Measurements from ENCODE around the gene HOXB4. TPM values are rescaled to one million over a fixed set of nuclear protein-coding genes. Genes with fewer than 3 reads are reported as not detected.
"Not testable (repeated sequence)": the region's sequence is repeated elsewhere in the genome, so short reads cannot be mapped to it uniquely, and the experiment has no call there.

Gene HOXB4
- polyA plus RNA-seq, 1 donor from 2014 or later = 0.14 TPM

DNA sequence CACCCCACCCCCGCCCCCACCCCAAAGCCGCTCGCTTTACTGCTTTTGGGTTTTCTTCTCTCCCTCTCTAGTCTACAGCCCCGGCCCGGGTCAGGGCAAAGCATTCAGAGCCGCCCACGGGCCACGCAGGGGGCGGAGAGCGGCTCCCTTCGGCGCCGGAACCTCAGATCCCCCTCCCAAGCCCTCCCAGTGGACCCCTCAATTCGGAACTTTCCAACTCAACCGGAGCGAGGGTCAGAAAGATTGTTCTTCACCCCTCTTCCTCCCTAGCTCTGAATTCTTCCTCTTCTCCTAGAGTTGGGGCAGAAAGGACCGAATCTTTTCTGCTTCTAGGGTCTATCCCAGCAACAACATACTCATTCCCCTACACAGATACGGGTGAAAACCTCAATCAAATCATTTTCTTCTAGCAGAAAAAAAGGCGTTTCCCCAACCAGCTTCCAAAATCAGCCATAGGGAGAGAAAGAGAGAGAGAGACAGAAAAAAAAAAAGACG lies 34.2 kb downstream of the HOXB4 start:
- H3K4me1 Mint-ChIP-seq = peaks cover 11 to 15% (median 12%) of the 10 kb centered on the region in 3 donors
- H3K36me3 Mint-ChIP-seq = no peaks in the 10 kb centered on the region
- no peaks in the 10 kb centered on the region for H3K9me3 Mint-ChIP-seq
- H3K4me3 Mint-ChIP-seq = peak overlapping the region; percentile 69 to 91 (median 80)
- peak overlapping the region in 2 of 3 donors; percentile 8 to 94 for H3K27ac Mint-ChIP-seq
- peaks cover 54% of the 10 kb centered on the region for H3K27me3 Mint-ChIP-seq

- Mint-ChIP-seq H3K9me3 (no peaks in the 10 kb centered on the region), H3K36me3 (no peaks in the 10 kb centered on the region), H3K27me3 (peaks cover 54% of the 10 kb centered on the region), H3K4me3 (peak overlapping the region; percentile 78 to 94 (median 86)), H3K4me1 (peaks cover 11 to 15% (median 12%) of the 10 kb centered on the region in 3 donors), H3K27ac (peak overlapping the region; percentile 88 to 94 (median 89))
These were observed 34.9 kb downstream of the HOXB4 start for GRCh38 chr17:48543107-48543853.

GRCh38 chr17:48542698-48543106 lies 35.4 kb downstream of the HOXB4 start:
- Mint-ChIP-seq H3K9me3 (no peaks in the 10 kb centered on the region), H3K36me3 (no peaks in the 10 kb centered on the region), H3K27me3 (peaks cover 54% of the 10 kb centered on the region), H3K27ac (peak overlapping the region in 2 of 3 donors; percentile 88 to 89), H3K4me1 (peaks cover 10 to 15% (median 12%) of the 10 kb centered on the region in 3 donors), H3K4me3 (peak overlapping the region; percentile 78 to 94 (median 86))

DNA sequence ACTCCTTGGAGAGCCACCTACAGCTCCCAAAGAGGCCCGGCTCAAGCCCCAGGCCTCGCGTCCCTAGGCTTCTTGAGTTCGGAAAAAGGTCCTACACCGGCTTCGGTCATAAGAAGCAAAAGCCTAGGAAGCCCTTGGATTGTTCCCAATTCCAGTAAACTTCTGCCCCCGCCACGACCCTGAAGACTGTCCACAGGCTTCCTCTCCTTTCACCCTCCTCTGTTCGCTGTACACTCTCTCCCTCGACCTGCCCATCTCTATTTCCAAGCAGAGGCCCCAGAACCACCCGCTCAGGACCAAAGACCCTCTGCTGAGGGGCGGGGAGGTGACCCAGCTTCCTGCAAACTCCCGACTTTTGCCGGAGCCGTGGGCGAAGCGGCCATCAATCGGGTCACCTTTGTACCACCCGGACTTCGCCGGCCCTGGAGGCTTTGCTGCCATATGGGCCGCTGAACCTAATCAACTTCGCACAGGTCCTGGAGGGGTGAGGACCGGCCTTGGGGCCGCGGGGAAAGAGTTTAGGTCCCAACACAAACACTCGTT lies 36.0 kb downstream of the HOXB4 start:
- Mint-ChIP-seq H3K9me3 (no peaks in the 10 kb centered on the region), H3K27me3 (peaks cover 53% of the 10 kb centered on the region), H3K4me3 (peak overlapping the region; percentile 70 to 91 (median 86)), H3K27ac (peak overlapping the region in 2 of 3 donors; percentile 73 to 89), H3K4me1 (peaks cover 9 to 15% (median 12%) of the 10 kb centered on the region in 3 donors), H3K36me3 (no peaks in the 10 kb centered on the region)

GRCh38 chr17:48541577-48542113 lies 36.5 kb downstream of the HOXB4 start:
- Mint-ChIP-seq H3K4me3 (peak overlapping the region; percentile 70 to 91 (median 86)), H3K36me3 (no peaks in the 10 kb centered on the region), H3K9me3 (no peaks in the 10 kb centered on the region), H3K27me3 (peaks cover 54% of the 10 kb centered on the region), H3K4me1 (peaks cover 9 to 15% (median 12%) of the 10 kb centered on the region in 3 donors), H3K27ac (peak overlapping the region in 1 of 3 donors; percentile 84)

DNA sequence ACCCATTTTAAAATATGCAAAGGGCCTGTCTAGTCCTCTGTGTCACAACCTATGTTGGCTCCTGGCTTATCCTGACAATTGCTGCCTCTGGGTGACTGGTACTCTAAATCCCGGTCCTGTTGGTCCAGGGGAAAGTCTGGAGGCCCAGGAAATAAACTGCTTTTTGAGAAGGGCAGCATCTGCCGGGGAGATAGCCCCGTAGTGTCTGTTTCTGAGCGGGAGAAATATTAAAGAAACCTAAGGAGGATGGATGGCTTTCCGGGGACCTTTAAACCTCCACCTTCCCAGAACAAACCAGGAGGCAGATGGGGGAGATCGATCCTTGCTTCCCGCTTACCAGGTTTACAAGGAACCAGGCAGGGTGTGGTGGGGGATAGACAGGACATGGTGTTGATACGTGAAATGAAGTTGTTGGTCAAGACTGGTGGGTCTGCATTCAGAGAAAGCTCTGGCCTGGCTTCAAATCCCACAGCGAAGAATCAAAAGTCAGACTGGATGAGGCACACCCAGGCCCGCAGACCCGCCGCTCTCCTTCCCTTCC lies 37.0 kb downstream of the HOXB4 start:
- H3K27me3 Mint-ChIP-seq = peaks cover 53% of the 10 kb centered on the region

DNA sequence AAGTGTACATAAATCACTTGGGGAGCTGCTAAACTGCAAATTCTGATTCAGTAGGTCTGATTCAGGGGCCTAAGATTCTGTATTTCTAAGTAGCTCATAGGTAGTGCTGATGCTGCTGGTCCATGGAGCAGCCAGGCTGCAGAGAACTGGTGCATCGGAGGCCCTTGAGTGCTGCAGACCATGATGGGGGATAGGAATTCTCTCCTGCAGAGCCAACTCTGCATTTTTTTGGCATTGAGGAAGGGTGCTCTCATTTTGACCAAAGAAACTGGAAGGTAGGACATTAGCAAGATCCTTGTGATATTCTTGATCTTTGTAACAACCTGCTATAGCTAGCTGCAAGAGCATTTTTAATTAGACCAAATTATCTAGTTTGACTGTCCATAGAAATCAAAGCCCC lies 37.9 kb downstream of the HOXB4 start:
- no peak overlapping the region for H3K27ac Mint-ChIP-seq
- no peaks in the 10 kb centered on the region for H3K9me3 Mint-ChIP-seq
- H3K36me3 Mint-ChIP-seq = no peaks in the 10 kb centered on the region

More for the DNA sequence above, 37.0 kb downstream of the HOXB4 start:
- peak overlapping the region; percentile 70 to 91 (median 82) for H3K4me3 Mint-ChIP-seq
- no peaks in the 10 kb centered on the region for H3K36me3 Mint-ChIP-seq
- peak overlapping the region in 1 of 3 donors; percentile 84 for H3K27ac Mint-ChIP-seq
- H3K9me3 Mint-ChIP-seq = no peaks in the 10 kb centered on the region
- peaks cover 9 to 15% (median 12%) of the 10 kb centered on the region in 3 donors for H3K4me1 Mint-ChIP-seq

GRCh38 chr17:48539177-48539576 lies 39.0 kb downstream of the HOXB4 start:
- no peak overlapping the region for H3K27ac Mint-ChIP-seq
- H3K36me3 Mint-ChIP-seq = no peaks in the 10 kb centered on the region
- no peak overlapping the region for H3K4me3 Mint-ChIP-seq
- H3K27me3 Mint-ChIP-seq = peaks cover 40% of the 10 kb centered on the region
- peaks cover 7 to 14% (median 12%) of the 10 kb centered on the region in 3 donors for H3K4me1 Mint-ChIP-seq
- H3K9me3 Mint-ChIP-seq = no peaks in the 10 kb centered on the region

More for the DNA sequence above, 37.9 kb downstream of the HOXB4 start:
- H3K27me3 Mint-ChIP-seq = peaks cover 45% of the 10 kb centered on the region
- no peak overlapping the region for H3K4me3 Mint-ChIP-seq
- peaks cover 9 to 15% (median 12%) of the 10 kb centered on the region in 3 donors for H3K4me1 Mint-ChIP-seq

DNA sequence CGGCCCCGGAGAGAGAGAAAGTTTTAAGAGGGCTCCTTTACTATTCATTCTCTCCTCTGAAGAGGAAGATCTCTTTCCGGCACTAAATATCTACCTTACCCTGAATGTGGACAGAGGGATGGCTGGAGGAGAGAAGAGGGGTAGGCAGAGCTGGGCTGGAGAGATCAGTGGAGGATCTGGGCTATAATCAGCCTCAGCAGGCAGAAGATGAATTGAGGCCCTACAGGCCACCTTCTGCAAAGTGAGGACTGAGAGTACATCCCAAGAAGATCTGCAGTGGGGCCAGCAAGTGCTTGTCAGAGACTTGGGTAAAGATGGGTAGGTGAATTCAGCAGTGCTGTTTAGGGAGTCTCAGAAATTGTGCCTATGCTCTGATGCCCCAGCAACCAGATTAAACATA lies 40.8 kb downstream of the HOXB4 start:
- Mint-ChIP-seq H3K36me3 (no peaks in the 10 kb centered on the region), H3K27ac (no peak overlapping the region), H3K4me1 (peaks cover 0 to 5% (median 3%) of the 10 kb centered on the region in 3 donors), H3K4me3 (no peak overlapping the region), H3K27me3 (peaks cover 32% of the 10 kb centered on the region), H3K9me3 (no peaks in the 10 kb centered on the region)

- H3K27me3 Mint-ChIP-seq = peaks cover 21% of the 10 kb centered on the region
These were observed 42.2 kb downstream of the HOXB4 start for GRCh38 chr17:48535793-48536559.

DNA sequence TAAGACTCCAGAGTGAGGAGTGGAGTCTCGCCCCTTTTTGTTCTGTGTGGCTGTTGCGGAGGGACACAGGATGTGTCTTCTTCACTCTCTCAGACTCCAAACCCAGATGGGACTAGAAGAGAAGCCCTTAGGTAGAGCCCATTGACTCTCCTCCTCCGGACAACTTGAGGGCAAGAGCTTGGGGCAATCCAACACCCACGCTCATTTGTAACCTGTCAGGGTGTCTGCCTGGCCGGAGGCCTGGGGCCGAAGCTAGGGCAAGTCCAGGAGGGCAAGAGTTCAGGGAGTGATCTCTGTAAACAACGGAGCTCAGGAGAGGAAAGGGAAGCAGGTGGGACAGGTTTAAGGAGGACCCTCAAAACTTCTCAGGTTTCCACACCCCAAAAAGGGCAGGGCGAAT lies 45.9 kb downstream of the HOXB4 start:
- Mint-ChIP-seq H3K27me3 (peaks cover 22% of the 10 kb centered on the region), H3K27ac (no peak overlapping the region), H3K4me3 (no peak overlapping the region), H3K36me3 (no peaks in the 10 kb centered on the region), H3K4me1 (peaks cover 0 to 2% (median 0%) of the 10 kb centered on the region in 3 donors), H3K9me3 (no peaks in the 10 kb centered on the region)

More at GRCh38 chr17:48535793-48536559, 42.2 kb downstream of the HOXB4 start:
- not testable (repeated sequence) for H3K4me1 Mint-ChIP-seq, H3K27ac Mint-ChIP-seq, H3K36me3 Mint-ChIP-seq, H3K4me3 Mint-ChIP-seq, H3K9me3 Mint-ChIP-seq

DNA sequence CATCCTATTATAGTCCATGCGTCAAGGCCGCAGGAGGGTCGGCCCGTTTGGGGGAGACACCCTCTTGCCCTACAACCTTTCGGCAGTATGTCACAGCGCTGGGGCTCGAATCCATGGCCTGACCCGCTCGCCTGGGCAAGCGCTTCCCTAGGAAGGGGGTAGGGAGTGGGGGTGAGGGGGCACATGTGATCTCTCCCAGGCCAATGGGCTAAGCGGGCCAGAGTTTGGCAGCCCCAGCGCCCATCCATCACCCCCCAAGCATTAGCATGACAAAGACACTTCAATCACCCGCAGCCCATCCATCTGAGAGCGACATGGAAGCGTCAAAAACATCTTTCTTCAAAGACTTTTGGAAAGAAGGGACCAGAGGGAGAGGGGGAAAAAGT lies 47.3 kb downstream of the HOXB4 start, which contains the start of gene HOXB1:
Gene HOXB1 (minus strand): TSS at position 125 of the 386 bp plus-strand sequence. CDS start 107 bp downstream, at position 18.
- Mint-ChIP-seq H3K4me1 (peaks cover 0 to 2% (median 0%) of the 10 kb centered on the region in 3 donors), H3K9me3 (no peaks in the 10 kb centered on the region), H3K4me3 (no peak within 1 kb of the TSS), H3K27me3 (peaks cover 29% of the 10 kb centered on the region), H3K27ac (peak within 1 kb of the TSS in 2 of 3 donors; percentile 1 to 16), H3K36me3 (no peaks in the 10 kb centered on the region)

DNA sequence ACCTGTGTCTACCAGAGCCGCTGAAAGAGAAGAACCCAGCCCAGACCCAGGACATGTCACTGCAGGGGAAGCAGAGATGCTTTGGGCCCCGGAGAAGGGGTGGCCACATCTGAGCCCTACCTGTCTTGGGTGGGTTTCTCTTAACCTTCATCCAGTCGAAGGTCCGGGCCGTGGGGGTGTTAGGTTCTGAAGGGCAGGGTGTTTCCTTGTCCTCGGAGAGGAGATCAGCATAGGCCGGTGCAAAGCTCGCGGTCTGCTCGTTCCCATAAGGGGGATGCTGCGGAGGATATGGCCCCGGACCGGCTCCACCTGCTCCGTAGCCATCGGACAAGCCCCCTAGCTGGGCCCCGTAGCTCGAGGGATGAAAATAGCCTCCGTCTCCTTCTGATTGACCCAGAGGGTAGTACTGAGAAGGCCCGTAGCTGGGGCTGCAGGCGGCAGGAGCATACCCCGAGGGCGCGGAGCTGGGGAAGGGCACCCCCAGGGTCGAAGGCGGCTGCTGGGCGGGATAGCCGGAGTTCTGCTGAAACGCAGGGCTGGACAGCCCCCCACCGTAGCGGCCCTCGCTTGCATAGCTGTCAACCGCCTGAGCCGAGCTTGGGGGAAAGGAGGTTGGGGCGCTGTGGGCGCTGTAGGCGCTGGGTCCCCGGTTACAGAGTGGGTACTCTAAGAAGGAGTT lies 47.8 kb downstream of the HOXB4 start:
- peaks cover 0 to 2% (median 0%) of the 10 kb centered on the region in 3 donors for H3K4me1 Mint-ChIP-seq
- peaks cover 31% of the 10 kb centered on the region for H3K27me3 Mint-ChIP-seq
- H3K4me3 Mint-ChIP-seq = no peak overlapping the region
- peak overlapping the region in 1 of 3 donors; percentile 16 for H3K27ac Mint-ChIP-seq
- H3K9me3 Mint-ChIP-seq = no peaks in the 10 kb centered on the region
- no peaks in the 10 kb centered on the region for H3K36me3 Mint-ChIP-seq

GRCh38 chr17:48529683-48530009 lies 48.5 kb downstream of the HOXB4 start:
- no peaks in the 10 kb centered on the region for H3K36me3 Mint-ChIP-seq
- H3K9me3 Mint-ChIP-seq = no peaks in the 10 kb centered on the region
- peaks cover 32% of the 10 kb centered on the region for H3K27me3 Mint-ChIP-seq
- H3K4me1 Mint-ChIP-seq = peaks cover 0 to 2% (median 0%) of the 10 kb centered on the region in 3 donors
- peak overlapping the region in 1 of 3 donors; percentile 16 for H3K27ac Mint-ChIP-seq
- H3K4me3 Mint-ChIP-seq = no peak overlapping the region

Measured in IgD-negative memory B cell (primary cell).